A549 (cell line): ENCODE measurements around the gene SMCO4. TPM values are rescaled to one million over a fixed set of nuclear protein-coding genes. Genes with fewer than 3 reads are reported as not detected.
A peak's percentile ranks its signal among the peaks of the same experiment; 100 is the strongest.

Source experiments
- ATAC-seq, 2 experiments: fragments of 200-7000 bp in 1 of 2; fragments of >200 bp in 1 of 2; cut with Nextera tagmentation in 1 of 2; cut with Tn5 transposase in 1 of 2; 3 replicates each; pipeline versions ENCODE4 v1.8.0 to v1.9.1; 2018 to 2020; ENCODE audit warnings: mild to moderate bottlenecking in 1 of 2, moderate library complexity in 1 of 2
- CTCF ChIA-PET: fragments of 300-600 bp; sonication (Branson Sonifier 250); formaldehyde crosslinking; extraction: SDS; loops from one replicate; lab custom pipeline; 2021; ENCODE audit warnings: antibody characterized with exemption, inconsistent platforms; lab: Yijun Ruan, JAX
- POLR2A ChIA-PET: fragments of 350-600 bp; formaldehyde crosslinking; extraction: SDS; loops from one replicate; lab custom pipeline; 2021; ENCODE audit warnings: antibody characterized with exemption, inconsistent platforms; lab: Yijun Ruan, JAX
- DNase-seq, 2 experiments: peaks; one replicate each; pipeline versions ENCODE4 v3.0.0 to v3.0.0-alpha.2; 2011 to 2016; ENCODE audit warnings: low read depth in 1 of 2, low spot score in 1 of 2
- FAIRE-seq: peaks from 2 replicates; lab custom pipeline; 2011; peaks lifted over from hg19 to GRCh38; lab: Jason Lieb, UNC
- H3K27ac ChIP-seq, 2 experiments: fragments of >200 bp; sonication (Bioruptor Twin); formaldehyde crosslinking; 3 replicates each; pipeline ENCODE4 v1.5.1; 2016 to 2017
- H3K4me1 ChIP-seq: fragments of >200 bp; sonication (Bioruptor Twin); formaldehyde crosslinking; 3 replicates; pipeline ENCODE4 v1.6.1; 2016
- H3K4me2 ChIP-seq: fragments of >200 bp; sonication (Bioruptor Twin); formaldehyde crosslinking; 3 replicates; pipeline ENCODE4 v1.6.1; 2016
- H3K4me3 ChIP-seq: fragments of >200 bp; sonication (Bioruptor Twin); formaldehyde crosslinking; 3 replicates; pipeline ENCODE4 v1.5.1; 2016
- H3K9me3 ChIP-seq: fragments of >200 bp; sonication (Bioruptor Twin); formaldehyde crosslinking; 3 replicates; pipeline ENCODE4 v1.6.1; 2016
- BHLHE40 ChIP-seq: IDR thresholded peaks from 2 replicates; pipeline ENCODE4 v1.6.1; 2012; ENCODE audit warnings: low read depth, low read length, inconsistent platforms
- CEBPB ChIP-seq, 2 experiments: fragments of >200 bp in 1 of 2; sonication (Bioruptor Twin) in 1 of 2; formaldehyde crosslinking in 1 of 2; IDR thresholded peaks; 2 replicates each; pipeline ENCODE4 v1.6.1; 2012 to 2016
- CHD2 ChIP-seq: fragments of 150-350 bp; IDR thresholded peaks from 2 replicates; pipeline ENCODE4 v1.6.1; 2014; ENCODE audit warnings: low read length; ENCODE audit not compliant: partially characterized antibody
- CHD4 ChIP-seq: fragments of 200-600 bp; sonication (generic); IDR thresholded peaks from 2 replicates; pipeline ENCODE4 v1.6.1; 2016; ENCODE audit warnings: antibody characterized with exemption, mild to moderate bottlenecking, borderline replicate concordance
- EHF ChIP-seq: fragments of 250-450 bp; sonication (Bioruptor Pico); IDR thresholded peaks from 2 replicates; pipeline ENCODE4 v1.5.0; 2020; ENCODE audit warnings: mild to moderate bottlenecking
- FOSL2 ChIP-seq, 2 experiments: fragments of 450-650 bp in 1 of 2; fragments of >200 bp in 1 of 2; sonication (Bioruptor Twin) in 1 of 2; formaldehyde crosslinking; IDR thresholded peaks; 2 replicates each; pipeline versions ENCODE4 v1.5.0 to v1.6.1; 2016 to 2020; ENCODE audit warnings: mild to moderate bottlenecking in 1 of 2, moderate library complexity in 1 of 2
- HMGXB4 ChIP-seq: fragments of 250-450 bp; sonication (Bioruptor Pico); IDR thresholded peaks from 2 replicates; pipeline ENCODE4 v1.5.0; 2021; ENCODE audit warnings: mild to moderate bottlenecking, moderate library complexity, borderline replicate concordance
- HOXA7 ChIP-seq: fragments of 250-450 bp; sonication (Bioruptor Pico); IDR thresholded peaks from 2 replicates; pipeline ENCODE4 v1.5.0; 2020; ENCODE audit warnings: mild to moderate bottlenecking, moderate library complexity
- JUNB ChIP-seq: fragments of >200 bp; sonication (Bioruptor Twin); formaldehyde crosslinking; IDR thresholded peaks from 2 replicates; pipeline ENCODE4 v1.6.1; 2016
- KDM5A ChIP-seq: fragments of 200-600 bp; sonication (generic); IDR thresholded peaks from 2 replicates; pipeline ENCODE4 v1.6.1; 2016; ENCODE audit warnings: antibody characterized with exemption, mild to moderate bottlenecking
- MAFK ChIP-seq: fragments of 450-650 bp; IDR thresholded peaks from 2 replicates; pipeline ENCODE4 v1.6.1; 2014; ENCODE audit not compliant: partially characterized antibody
- POLR2A ChIP-seq: IDR thresholded peaks from 2 replicates; pipeline ENCODE4 v1.6.1; 2012; ENCODE audit warnings: mild to moderate bottlenecking, low read length
- RFX5 ChIP-seq: fragments of 450-650 bp; IDR thresholded peaks from 2 replicates; pipeline ENCODE4 v1.7.1; 2014; ENCODE audit warnings: antibody characterized with exemption, mild to moderate bottlenecking, moderate library complexity
- RNF2 ChIP-seq: fragments of 200-600 bp; sonication (generic); IDR thresholded peaks from 2 replicates; pipeline ENCODE4 v1.6.1; 2016; ENCODE audit warnings: low read depth, mild to moderate bottlenecking, antibody characterized with exemption, moderate library complexity, borderline replicate concordance
- ZFP36 ChIP-seq: fragments of 450-650 bp; IDR thresholded peaks from 2 replicates; pipeline ENCODE4 v1.6.1; 2014; ENCODE audit warnings: borderline replicate concordance; ENCODE audit not compliant: partially characterized antibody
- ZNF302 ChIP-seq: fragments of 250-450 bp; sonication (Bioruptor Pico); IDR thresholded peaks from 2 replicates; pipeline ENCODE4 v1.9.0; 2021; ENCODE audit warnings: inconsistent platforms, mild to moderate bottlenecking, moderate library complexity
- ZSCAN20 ChIP-seq: fragments of 250-450 bp; sonication (Bioruptor Pico); IDR thresholded peaks from 2 replicates; pipeline ENCODE4 v1.8.0; 2022; ENCODE audit warnings: mild to moderate bottlenecking, moderate library complexity
- WGBS: methylation state at CpG from one replicate; pipeline ENCODE4 v1.1.6; 2017; ENCODE audit errors: missing lambda C conversion rate; 5-methylcytosine and 5-hydroxymethylcytosine counted together
- polyA plus RNA-seq, 4 experiments: library from polyadenylated mRNA; depleted of rRNA in 3 of 4; stranded (reverse); fragments of >200 nt; fragmentation: RNase III in 1 of 4; extraction: RNeasy Plus Mini Kit Qiagen cat#74134 plus additional on column Dnase treatment in 1 of 4; gene quantifications; 2 replicates in 3 of 4; 3 replicates in 1 of 4; pipeline ENCODE4 v1.2.3, GENCODE V29; 2011 to 2017
- TF ChIP-seq, protein P1 (sequence below): fragments of >200 bp; sonication (Bioruptor Twin); formaldehyde crosslinking; IDR thresholded peaks from 3 replicates; pipeline ENCODE4 v1.5.1; 2016
- TF ChIP-seq, protein P2 (sequence below): fragments of 200-600 bp; sonication (generic); IDR thresholded peaks from 2 replicates; pipeline ENCODE4 v1.6.1; 2016; ENCODE audit warnings: antibody characterized with exemption, mild to moderate bottlenecking, moderate library complexity

Gene SMCO4
- polyA plus RNA-seq, 2 of the 4 experiments (the other 2 are of a cell fraction): 11.9 to 14.8 TPM

GRCh38 chr11:93542811-93543229, 371 bp downstream of the SMCO4 start:
- H3K4me2 ChIP-seq: peak overlapping the region; percentile 91
- H3K27ac ChIP-seq: peak overlapping the region; percentile 91 to 99
- WGBS: no CpG with 5 or more reads among the region's 59 CpGs
- peak; percentile 50 to 54 for ATAC-seq
- TF ChIP-seq RNF2 (no peak), BHLHE40 (no peak), CHD4 (no peak), FOSL2 (IDR thresholded peaks at IDR 0.05) (no peak), FOSL2 (CRISPR knock-in tag; IDR thresholded peaks at IDR 0.05) (no peak), HMGXB4 (CRISPR knock-in tag) (no peak), POLR2A (no peak), MAFK (no peak), HOXA7 (CRISPR knock-in tag) (no peak), ZFP36 (no peak), CEBPB (IDR thresholded peaks at IDR 0.05) (no peak), EHF (no peak), ZNF302 (no peak), CHD2 (no peak), JUNB (no peak), RFX5 (no peak), ZSCAN20 (CRISPR knock-in tag) (no peak), KDM5A (no peak)
- TF ChIP-seq, protein P1, sequence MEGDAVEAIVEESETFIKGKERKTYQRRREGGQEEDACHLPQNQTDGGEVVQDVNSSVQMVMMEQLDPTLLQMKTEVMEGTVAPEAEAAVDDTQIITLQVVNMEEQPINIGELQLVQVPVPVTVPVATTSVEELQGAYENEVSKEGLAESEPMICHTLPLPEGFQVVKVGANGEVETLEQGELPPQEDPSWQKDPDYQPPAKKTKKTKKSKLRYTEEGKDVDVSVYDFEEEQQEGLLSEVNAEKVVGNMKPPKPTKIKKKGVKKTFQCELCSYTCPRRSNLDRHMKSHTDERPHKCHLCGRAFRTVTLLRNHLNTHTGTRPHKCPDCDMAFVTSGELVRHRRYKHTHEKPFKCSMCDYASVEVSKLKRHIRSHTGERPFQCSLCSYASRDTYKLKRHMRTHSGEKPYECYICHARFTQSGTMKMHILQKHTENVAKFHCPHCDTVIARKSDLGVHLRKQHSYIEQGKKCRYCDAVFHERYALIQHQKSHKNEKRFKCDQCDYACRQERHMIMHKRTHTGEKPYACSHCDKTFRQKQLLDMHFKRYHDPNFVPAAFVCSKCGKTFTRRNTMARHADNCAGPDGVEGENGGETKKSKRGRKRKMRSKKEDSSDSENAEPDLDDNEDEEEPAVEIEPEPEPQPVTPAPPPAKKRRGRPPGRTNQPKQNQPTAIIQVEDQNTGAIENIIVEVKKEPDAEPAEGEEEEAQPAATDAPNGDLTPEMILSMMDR: no peak
- TF ChIP-seq, protein P2, sequence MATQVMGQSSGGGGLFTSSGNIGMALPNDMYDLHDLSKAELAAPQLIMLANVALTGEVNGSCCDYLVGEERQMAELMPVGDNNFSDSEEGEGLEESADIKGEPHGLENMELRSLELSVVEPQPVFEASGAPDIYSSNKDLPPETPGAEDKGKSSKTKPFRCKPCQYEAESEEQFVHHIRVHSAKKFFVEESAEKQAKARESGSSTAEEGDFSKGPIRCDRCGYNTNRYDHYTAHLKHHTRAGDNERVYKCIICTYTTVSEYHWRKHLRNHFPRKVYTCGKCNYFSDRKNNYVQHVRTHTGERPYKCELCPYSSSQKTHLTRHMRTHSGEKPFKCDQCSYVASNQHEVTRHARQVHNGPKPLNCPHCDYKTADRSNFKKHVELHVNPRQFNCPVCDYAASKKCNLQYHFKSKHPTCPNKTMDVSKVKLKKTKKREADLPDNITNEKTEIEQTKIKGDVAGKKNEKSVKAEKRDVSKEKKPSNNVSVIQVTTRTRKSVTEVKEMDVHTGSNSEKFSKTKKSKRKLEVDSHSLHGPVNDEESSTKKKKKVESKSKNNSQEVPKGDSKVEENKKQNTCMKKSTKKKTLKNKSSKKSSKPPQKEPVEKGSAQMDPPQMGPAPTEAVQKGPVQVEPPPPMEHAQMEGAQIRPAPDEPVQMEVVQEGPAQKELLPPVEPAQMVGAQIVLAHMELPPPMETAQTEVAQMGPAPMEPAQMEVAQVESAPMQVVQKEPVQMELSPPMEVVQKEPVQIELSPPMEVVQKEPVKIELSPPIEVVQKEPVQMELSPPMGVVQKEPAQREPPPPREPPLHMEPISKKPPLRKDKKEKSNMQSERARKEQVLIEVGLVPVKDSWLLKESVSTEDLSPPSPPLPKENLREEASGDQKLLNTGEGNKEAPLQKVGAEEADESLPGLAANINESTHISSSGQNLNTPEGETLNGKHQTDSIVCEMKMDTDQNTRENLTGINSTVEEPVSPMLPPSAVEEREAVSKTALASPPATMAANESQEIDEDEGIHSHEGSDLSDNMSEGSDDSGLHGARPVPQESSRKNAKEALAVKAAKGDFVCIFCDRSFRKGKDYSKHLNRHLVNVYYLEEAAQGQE: no peak
- no peaks in the 10 kb centered on the region for H3K9me3 ChIP-seq
- FAIRE-seq: no peak
- DNase-seq: no peak
- ChIA-PET CTCF (interaction anchor here (0.6 to 1.8 kb wide), 2 partner anchors 17 to 110 kb away, joined by 3 to 7 read pairs; no protein-coding TSS in a partner anchor), POLR2A (interaction anchor here (1.0 kb wide), 1 partner anchor 119 kb away, joined by 3 read pairs; the partner anchor contains the start of gene CEP295)
- peak overlapping the region; percentile 84 for H3K4me3 ChIP-seq
- peaks cover 20% of the 10 kb centered on the region for H3K4me1 ChIP-seq
